Prostate gland (tissue), 2 donors: ENCODE results near the gene ZNF189. TPM values are rescaled to one million over a fixed set of nuclear protein-coding genes. Genes with fewer than 3 reads are reported as not detected.

Experiments
- DNase-seq: peaks from one replicate; pipeline ENCODE4 v3.0.0-alpha.2; 2019; ENCODE audit warnings: low spot score
- H3K27ac ChIP-seq, 2 donors: fragments of 200-600 bp; sonication (generic); 2 replicates each; pipeline ENCODE4 v1.5.1; 2017 to 2019
- H3K27me3 ChIP-seq: fragments of 200-600 bp; sonication (generic); replicated peaks from 2 replicates; pipeline ENCODE4 v1.5.1; 2019; ENCODE audit not compliant: insufficient read depth
- H3K36me3 ChIP-seq, 2 donors: fragments of 200-600 bp; sonication (generic); 1 replicate in 1 of 2; 2 replicates in 1 of 2; pipeline versions ENCODE4 v1.5.1 to v1.8.1; 2017 to 2019
- H3K4me1 ChIP-seq: fragments of 200-600 bp; sonication (generic); replicated peaks from 2 replicates; pipeline ENCODE4 v1.5.1; 2019
- H3K4me3 ChIP-seq, 2 donors: fragments of 200-600 bp; sonication (generic); 2 replicates each; pipeline ENCODE4 v1.5.1; 2017 to 2019
- H3K9me3 ChIP-seq: fragments of 200-600 bp; sonication (generic); 2 replicates; pipeline ENCODE4 v1.5.1; 2017
- CTCF ChIP-seq, 4 experiments: fragments of 200-600 bp in 2 of 4; fragments of 450-650 bp in 2 of 4; sonication (generic) in 2 of 4; IDR thresholded peaks; 1 replicate in 3 of 4; 2 replicates in 1 of 4; pipeline ENCODE4 v1.5.1; 2016 to 2019; ENCODE audit warnings: antibody characterized with exemption in 4 of 4, mild to moderate bottlenecking in 2 of 4, moderate library complexity in 2 of 4
- POLR2AphosphoS5 ChIP-seq: sonication (generic); formaldehyde crosslinking; IDR thresholded peaks from one replicate; pipeline ENCODE4 v1.6.1; 2017; ENCODE audit warnings: antibody characterized with exemption
- WGBS: methylation state at CpG from one replicate; pipeline ENCODE4 v1.1.5; 2018; 5-methylcytosine and 5-hydroxymethylcytosine counted together
- intact Hi-C: fragments of 100-400 bp; cut with DNase I; formaldehyde crosslinking; loops from one replicate; pipeline ENCODE4 v1.14.2; 2022
- small RNA-seq, 2 donors: library from RNA; depleted of rRNA; stranded (forward); fragments of <200 nt; gene quantifications; one replicate each; pipeline ENCODE3, GENCODE V24; 2016
- total RNA-seq, 2 donors: library from RNA; depleted of rRNA; stranded (reverse); fragments of >200 nt; gene quantifications; one replicate each; pipeline ENCODE4 v1.1.0, GENCODE V29; 2016

Gene ZNF189
- total RNA-seq, 2 donors from 2014 or later: 20.9 to 31.4 TPM

DNA sequence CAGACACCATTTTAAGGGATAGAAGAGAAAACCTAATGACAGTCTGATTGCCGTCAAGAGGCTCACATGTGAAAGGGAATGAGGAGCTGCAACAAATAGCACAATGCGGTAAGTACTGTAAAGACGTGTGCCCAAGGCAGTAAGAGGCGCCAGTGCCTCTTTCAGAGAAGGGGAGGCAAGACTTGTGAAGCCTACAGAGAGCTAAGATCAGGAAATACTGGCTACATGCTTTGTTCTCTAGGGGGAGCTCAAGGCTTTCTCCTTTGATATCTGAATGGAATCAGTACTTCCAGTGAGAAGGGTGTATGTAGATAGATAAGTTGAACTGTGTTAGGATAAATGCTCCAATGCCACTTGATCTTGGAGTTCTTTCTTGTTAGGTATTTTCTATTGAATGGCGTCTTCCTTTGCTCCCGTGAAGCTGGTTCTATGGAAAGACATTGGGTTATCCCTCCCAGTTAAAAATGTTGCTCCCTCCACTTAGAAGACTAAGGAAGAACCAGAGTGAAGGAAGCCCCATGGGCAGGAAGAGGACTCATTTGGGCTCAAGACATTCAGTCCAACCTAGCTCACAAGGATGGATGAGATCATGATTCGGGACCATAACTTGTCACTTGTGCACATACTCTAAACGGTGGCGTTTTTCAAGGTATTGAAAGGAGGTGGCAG, 60.4 kb downstream of the ZNF189 start:
- Histone ChIP-seq H3K27me3 (no peaks in the 10 kb centered on the region), H3K9me3 (no peaks in the 10 kb centered on the region), H3K4me3 (no peak overlapping the region), H3K27ac (no peak overlapping the region), H3K4me1 (no peaks in the 10 kb centered on the region), H3K36me3 (no peaks in the 10 kb centered on the region)
- intact Hi-C loops: loop anchor here (5.0 kb wide), 1 partner anchor 73 kb away; the partner anchor contains the start of gene RNF20
- DNase-seq: peak; percentile 49
- WGBS: 37% methylated on average over 9 of the region's 9 CpGs
- TF ChIP-seq CTCF (IDR thresholded peaks at IDR 0.05): peak in 3 of 4 experiments; percentile 47 to 70 (median 69)
- TF ChIP-seq POLR2AphosphoS5: no peak

Small RNA genes lying within 50 kb of the gene (small RNA-seq; reads per million reads assigned to genes)
- gene AL353621.2: 0 reads per million in 2 donors

Other genes starting within 250 kb of the ZNF189 start
- not detected for gene BAAT, start 13.8 kb upstream of the ZNF189 start, total RNA-seq
- 10 to 100 TPM; 10.3 to 12.5 TPM for gene MRPL50, start 233 bp upstream of the ZNF189 start, total RNA-seq
- gene ALDOB, start 36.9 kb downstream of the ZNF189 start, total RNA-seq: not detected
- gene RNF20, start 135.0 kb downstream of the ZNF189 start, total RNA-seq: 10 to 100 TPM; 24.1 to 36.7 TPM
- gene PPP3R2, start 196.1 kb downstream of the ZNF189 start, total RNA-seq: 1 to 10 TPM in 1 of 2 donors, not detected in 1; 3.3 TPM